GM12892 (cell line): ENCODE results near the gene MALRD1.

ENCODE experiments used
- POLR2A ChIP-seq: IDR thresholded peaks from 2 replicates; pipeline ENCODE4 v1.6.1; 2011; ENCODE audit warnings: low read depth, low read length, control low read depth
- TAF1 ChIP-seq: IDR thresholded peaks from 2 replicates; pipeline ENCODE4 v1.6.1; 2011; ENCODE audit warnings: low read depth, mild to moderate bottlenecking, control low read depth, low read length, borderline replicate concordance

- no peak for TF ChIP-seq POLR2A
- TF ChIP-seq TAF1 = no peak
Measured at GRCh38 chr10:19577807-19578206, 529.2 kb downstream of the MALRD1 start.
